ENCODE measurements around the gene METRN.
"Not testable (repeated sequence)": the region's sequence is repeated elsewhere in the genome, so short reads cannot be mapped to it uniquely, and the experiment has no call there.

METRN gene

GRCh38 chr16:709566-710499, 5.1 kb upstream of the METRN start:
- DNase-seq (ENCODE audit: low read depth) = no peak
- TF ChIP-seq CTCF (IDR thresholded peaks at IDR 0.05; ENCODE audit: low read depth, low read length, missing control alignments) = no peak
- no peak overlapping the region for H3K4me3 ChIP-seq (ENCODE audit: low read depth, low read length)
- in situ Hi-C loops (cut with HindIII; ENCODE audit: low sequenced_read_pairs) = loop anchor here (10.0 kb wide), 1 partner anchor 265 kb away; the partner anchor contains the start of gene LMF1

GRCh38 chr16:710500-711075, 4.3 kb upstream of the METRN start:
- no peak overlapping the region for H3K4me3 ChIP-seq (ENCODE audit: low read depth, low read length)
- TF ChIP-seq CTCF (IDR thresholded peaks at IDR 0.05; ENCODE audit: low read depth, low read length, missing control alignments) = no peak
- no peak for DNase-seq (ENCODE audit: low read depth)
- in situ Hi-C loops (cut with HindIII; ENCODE audit: low sequenced_read_pairs) = loop anchor here (10.0 kb wide), 1 partner anchor 264 kb away; the partner anchor contains the start of gene LMF1

GRCh38 chr16:711084-711483, 3.8 kb upstream of the METRN start:
- no peak overlapping the region for H3K4me3 ChIP-seq (ENCODE audit: low read depth, low read length)
- in situ Hi-C loops (cut with HindIII; ENCODE audit: low sequenced_read_pairs) = loop anchor here (10.0 kb wide), 1 partner anchor 264 kb away; the partner anchor contains the start of gene LMF1
- no peak for DNase-seq (ENCODE audit: low read depth)
- no peak for TF ChIP-seq CTCF (IDR thresholded peaks at IDR 0.05; ENCODE audit: low read depth, low read length, missing control alignments)

- DNase-seq (ENCODE audit: low read depth) = no peak
Observed at GRCh38 chr16:711548-712320, 3.2 kb upstream of the METRN start.

GRCh38 chr16:712740-713250, 2.1 kb upstream of the METRN start:
- in situ Hi-C loops (cut with HindIII; ENCODE audit: low sequenced_read_pairs) = loop anchor here (10.0 kb wide), 1 partner anchor 262 kb away; the partner anchor contains the start of gene LMF1
- DNase-seq (ENCODE audit: low read depth) = peak; percentile 75
- TF ChIP-seq CTCF (IDR thresholded peaks at IDR 0.05; ENCODE audit: low read depth, low read length, missing control alignments) = peak; percentile 42
- H3K4me3 ChIP-seq (ENCODE audit: low read depth, low read length) = not testable (repeated sequence)

More at GRCh38 chr16:711548-712320, 3.2 kb upstream of the METRN start:
- peak; percentile 86 for TF ChIP-seq CTCF (IDR thresholded peaks at IDR 0.05; ENCODE audit: low read depth, low read length, missing control alignments)
- no peak overlapping the region for H3K4me3 ChIP-seq (ENCODE audit: low read depth, low read length)
- in situ Hi-C loops (cut with HindIII; ENCODE audit: low sequenced_read_pairs) = loop anchor here (10.0 kb wide), 1 partner anchor 263 kb away; the partner anchor contains the start of gene LMF1

- no peak for TF ChIP-seq CTCF (IDR thresholded peaks at IDR 0.05; ENCODE audit: low read depth, low read length, missing control alignments)
- DNase-seq (ENCODE audit: low read depth) = no peak
- H3K4me3 ChIP-seq (ENCODE audit: low read depth, low read length) = peak overlapping the region; percentile 19
- in situ Hi-C loops (cut with HindIII; ENCODE audit: low sequenced_read_pairs) = loop anchor here (10.0 kb wide), 1 partner anchor 261 kb away; the partner anchor contains the start of gene LMF1
Observed at GRCh38 chr16:714079-714478, 839 bp upstream of the METRN start.
